DND-41 (cell line): ENCODE data around the gene MMP24.

Source experiments
- ATAC-seq: fragments of 200-7000 bp; cut with Tn5 transposase; 3 replicates; pipeline ENCODE4 v1.9.1; 2021; ENCODE audit warnings: low read depth; ENCODE audit not compliant: insufficient read depth
- DNase-seq: peaks from one replicate; pipeline ENCODE4 v3.0.0-alpha.2; 2020
- H2AFZ ChIP-seq: 2 replicates; pipeline ENCODE4 v1.6.0; 2012; ENCODE audit warnings: low read depth, low read length
- H3K27ac ChIP-seq: 2 replicates; pipeline ENCODE4 v1.5.1; 2012; ENCODE audit warnings: low read length, inconsistent platforms
- H3K27me3 ChIP-seq: fragments of 200-600 bp; sonication (generic); 2 replicates; pipeline ENCODE4 v1.6.0; 2012; ENCODE audit warnings: low read length, mild to moderate bottlenecking, inconsistent platforms; ENCODE audit not compliant: insufficient read depth, poor library complexity
- H3K36me3 ChIP-seq: 2 replicates; pipeline ENCODE4 v1.5.1; 2012; ENCODE audit warnings: low read length, inconsistent platforms; ENCODE audit not compliant: insufficient read depth
- H3K4me1 ChIP-seq: 2 replicates; pipeline ENCODE4 v1.5.1; 2012; ENCODE audit warnings: mild to moderate bottlenecking, low read length; ENCODE audit not compliant: insufficient read depth
- H3K4me2 ChIP-seq: 2 replicates; pipeline ENCODE4 v1.6.0; 2012; ENCODE audit warnings: mild to moderate bottlenecking, moderate library complexity, low read length, inconsistent platforms; ENCODE audit not compliant: insufficient read depth
- H3K4me3 ChIP-seq, 2 experiments: fragments of 200-600 bp in 1 of 2; shearing (Covaris generic) in 1 of 2; 2 replicates each; pipeline ENCODE4 v1.5.1; 2012 to 2016; ENCODE audit warnings: inconsistent platforms in 2 of 2, low read length in 2 of 2, mild to moderate bottlenecking in 2 of 2, low read depth in 1 of 2, moderate library complexity in 1 of 2
- H3K79me2 ChIP-seq: 2 replicates; pipeline ENCODE4 v1.6.0; 2012; ENCODE audit warnings: low read length, inconsistent platforms; ENCODE audit not compliant: insufficient read depth
- H3K9ac ChIP-seq: 2 replicates; pipeline ENCODE4 v1.6.0; 2012; ENCODE audit warnings: low read depth, mild to moderate bottlenecking, inconsistent platforms, low read length, moderate library complexity
- H3K9me3 ChIP-seq: 2 replicates; pipeline ENCODE4 v1.5.1; 2012; ENCODE audit warnings: low read length, moderate library complexity, mild to moderate bottlenecking, inconsistent platforms; ENCODE audit not compliant: insufficient read depth, severe bottlenecking
- H4K20me1 ChIP-seq: 2 replicates; pipeline ENCODE4 v1.6.0; 2012; ENCODE audit warnings: low read length; ENCODE audit not compliant: insufficient read depth
- CTCF ChIP-seq: IDR thresholded peaks from 2 replicates; pipeline ENCODE4 v1.5.1; 2012; ENCODE audit warnings: borderline replicate concordance, low read length, moderate library complexity, mild to moderate bottlenecking; ENCODE audit not compliant: poor library complexity, severe bottlenecking; ENCODE audit errors: extremely low read depth
- EZH2 ChIP-seq: IDR thresholded peaks from 3 replicates; pipeline ENCODE4 v1.6.1; 2012; ENCODE audit warnings: borderline replicate concordance, low read depth, mild to moderate bottlenecking, moderate library complexity, low read length, inconsistent platforms; ENCODE audit not compliant: severe bottlenecking

MMP24 gene

GRCh38 chr20:35271904-35272303, 45.4 kb downstream of the MMP24 start:
- no peak overlapping the region for H3K4me2 ChIP-seq
- no peaks in the 10 kb centered on the region for H3K9me3 ChIP-seq
- H3K27ac ChIP-seq: no peak overlapping the region
- no peak for ATAC-seq
- peaks cover 7% of the 10 kb centered on the region for H3K4me1 ChIP-seq
- H3K4me3 ChIP-seq: no peak overlapping the region
- no peak for DNase-seq
- no peak overlapping the region for H2AFZ ChIP-seq
- H3K9ac ChIP-seq: no peak overlapping the region
- H4K20me1 ChIP-seq: peaks cover 13% of the 10 kb centered on the region
- H3K27me3 ChIP-seq: no peaks in the 10 kb centered on the region
- H3K36me3 ChIP-seq: peaks cover 5% of the 10 kb centered on the region; the same call in 1 of the 2 replicates
- no peak for TF ChIP-seq CTCF
- TF ChIP-seq EZH2: no peak
- peaks cover 1% of the 10 kb centered on the region for H3K79me2 ChIP-seq

- Histone ChIP-seq H3K27ac (no peak overlapping the region), H3K27me3 (no peaks in the 10 kb centered on the region), H3K36me3 (peaks cover 6% of the 10 kb centered on the region), H3K4me3 (no peak overlapping the region), H4K20me1 (peaks cover 18% of the 10 kb centered on the region), H3K4me1 (peaks cover 17% of the 10 kb centered on the region), H3K9ac (no peak overlapping the region), H2AFZ (no peak overlapping the region), H3K4me2 (no peak overlapping the region), H3K79me2 (peaks cover 7% of the 10 kb centered on the region), H3K9me3 (no peaks in the 10 kb centered on the region)
- DNase-seq (no peak), ATAC-seq (no peak)
- TF ChIP-seq CTCF: no peak
- no peak for TF ChIP-seq EZH2
Observed at GRCh38 chr20:35273449-35274171, 47.1 kb downstream of the MMP24 start.

GRCh38 chr20:35274172-35275092, 47.9 kb downstream of the MMP24 start:
- peaks cover 17% of the 10 kb centered on the region for H3K4me1 ChIP-seq
- no peak for ATAC-seq
- no peak overlapping the region for H2AFZ ChIP-seq
- H3K9ac ChIP-seq: no peak overlapping the region
- no peak overlapping the region for H3K4me2 ChIP-seq
- no peak overlapping the region for H3K4me3 ChIP-seq
- no peaks in the 10 kb centered on the region for H3K27me3 ChIP-seq
- peaks cover 7% of the 10 kb centered on the region for H3K79me2 ChIP-seq
- DNase-seq: no peak
- no peak overlapping the region for H3K27ac ChIP-seq
- TF ChIP-seq CTCF (no peak), EZH2 (no peak)
- peaks cover 15% of the 10 kb centered on the region for H3K36me3 ChIP-seq
- H3K9me3 ChIP-seq: no peaks in the 10 kb centered on the region
- H4K20me1 ChIP-seq: peaks cover 18% of the 10 kb centered on the region
